ENCODE measurements around the gene YKT6. TPM values are rescaled to one million over a fixed set of nuclear protein-coding genes. Genes with fewer than 3 reads are reported as not detected.
A peak's percentile ranks its signal among the peaks of the same experiment; 100 is the strongest.

YKT6 gene
- total RNA-seq (2021; fragmentation: NEBNext Ultra II Directional; extraction: Animal tissue kit (Norgen Biotek cat#: 25700)), result 103 and 108 TPM in 2 replicates
- polyA plus RNA-seq (2011; rRNA removed), result 75.3 and 86.9 TPM in 2 replicates
- polyA plus RNA-seq (2011; cell fraction: cytosol; rRNA removed), result 100 TPM
- 111 TPM for polyA plus RNA-seq (2011; cell fraction: nucleus; rRNA removed)
- polyA plus RNA-seq (2012, experiment 1 of 2), result 87.6 to 97.6 TPM (median 91.7 TPM) in 4 replicates
- polyA plus RNA-seq (2012, experiment 2 of 2), result 83.3 TPM
- 64.5 TPM for polyA plus RNA-seq (2013, experiment 1 of 2)
- 68.0 TPM for polyA plus RNA-seq (2013, experiment 2 of 2)
- polyA minus RNA-seq (2011; rRNA and poly(A)+ RNA removed), result 91.6 and 96.9 TPM in 2 replicates
- polyA minus RNA-seq (2011; cell fraction: cytosol; rRNA and poly(A)+ RNA removed), result 38.1 TPM
- polyA minus RNA-seq (2011; cell fraction: nucleus; rRNA and poly(A)+ RNA removed), result 51.1 TPM
- long read RNA-seq, experiment 1, transcript YKT6-201 (7 exons, 2,696 nt), result major isoform, 23 of 113 reads
- long read RNA-seq, experiment 1, partial matches to known transcripts, result 82 of 113 reads
- long read RNA-seq, experiment 1, other reads (novel, unspliced or antisense), result 3 of 113 reads
- long read RNA-seq, experiment 2, partial matches to known transcripts, result 69 of 71 reads
- long read RNA-seq, experiment 2, other reads (novel, unspliced or antisense), result 0 of 71 reads

DNA sequence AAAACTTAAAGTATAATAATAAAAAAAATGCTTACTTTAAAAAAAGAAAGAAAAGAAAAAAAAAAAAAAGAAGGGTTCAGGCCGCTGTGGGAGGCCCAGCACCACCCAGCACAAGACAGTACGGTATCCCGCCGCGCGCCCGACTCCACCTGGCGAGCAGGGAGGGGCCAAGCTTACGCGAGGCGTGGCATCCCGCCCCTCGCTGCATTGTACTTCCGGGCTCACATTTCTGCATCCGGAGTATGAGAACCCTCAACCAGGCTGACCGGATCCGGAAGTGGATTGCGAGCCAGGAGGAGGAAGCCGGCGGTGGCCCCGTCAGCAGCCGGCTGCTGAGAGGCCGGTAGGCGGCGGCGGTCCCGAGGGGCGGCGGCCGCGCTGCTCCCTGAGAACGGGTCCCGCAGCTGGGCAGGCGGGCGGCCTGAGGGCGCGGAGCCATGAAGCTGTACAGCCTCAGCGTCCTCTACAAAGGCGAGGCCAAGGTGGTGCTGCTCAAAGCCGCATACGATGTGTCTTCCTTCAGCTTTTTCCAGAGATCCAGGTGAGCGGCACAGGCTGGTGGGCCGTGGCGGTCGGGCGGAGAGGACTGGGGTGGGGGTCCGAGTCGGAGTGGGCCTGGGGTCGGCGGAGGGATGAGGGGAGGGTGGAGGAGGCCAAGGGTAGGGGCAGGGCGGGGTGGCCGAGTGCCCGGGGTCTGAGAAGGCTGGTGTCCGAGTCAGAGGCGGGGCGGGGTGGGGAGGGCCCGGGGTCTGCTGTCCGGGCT lies at the start of gene YKT6:
Gene YKT6, plus strand, starts transcription at position 280 of the 763 bp plus-strand sequence. Its CDS starts 158 bp downstream, at position 438.
- Histone ChIP-seq H3K9me3 (ENCODE audit: insufficient read depth in 2 of 2, low read depth in 1 of 2, low read length in 1 of 2) (no peaks in the 10 kb centered on the region), H3K18ac (ENCODE audit: extremely low read depth, low read length) (no peak within 1 kb of the TSS), H2BK20ac (ENCODE audit: low read length) (no peak within 1 kb of the TSS), H2BK5ac (ENCODE audit: low read depth, low read length) (no peak within 1 kb of the TSS), H2AFZ (ENCODE audit: low read length) (peak within 1 kb of the TSS; percentile 20; the same call in 1 of the 2 replicates), H3K23ac (ENCODE audit: insufficient read length) (no peak within 1 kb of the TSS), H2BK12ac (ENCODE audit: low read depth, low read length) (no peak within 1 kb of the TSS), H3K9ac (replicated peaks in 1 of 4; ENCODE audit: extremely low read depth in 1 of 4, low read depth in 3 of 4, low read length in 3 of 4) (peak within 1 kb of the TSS; percentile 64 to 83 (median 78)), H3K27ac (ENCODE audit: low read depth, low read length) (no peak within 1 kb of the TSS), H3K79me1 (ENCODE audit: low read depth, low read length) (no peaks in the 10 kb centered on the region; the same call in none of the 2 replicates), H2BK15ac (ENCODE audit: low read length) (no peak within 1 kb of the TSS), H3K27me3 (replicated peaks in 1 of 4; ENCODE audit: control insufficient read depth in 3 of 4, extremely low read depth in 1 of 4, insufficient read depth in 3 of 4, low read length in 3 of 4) (peaks cover 0 to 3% (median under 1%) of the 10 kb centered on the region in 4 experiments; a peak in 2 of 7 replicates), H3K4me2 (ENCODE audit: insufficient read depth in 1 of 2, low read depth in 2 of 2, low read length in 2 of 2) (peak within 1 kb of the TSS; percentile 63 to 95), H4K20me1 (replicated peaks in 1 of 2; ENCODE audit: control insufficient read depth in 1 of 2, insufficient read depth in 2 of 2, low read length in 2 of 2) (peaks cover 0 to 9% of the 10 kb centered on the region in 2 experiments), H4K91ac (replicated peaks; ENCODE audit: insufficient read length, low read length) (peak within 1 kb of the TSS; percentile 25), H3K4me1 (replicated peaks in 1 of 4; ENCODE audit: control insufficient read depth in 3 of 4, insufficient read depth in 4 of 4, low read length in 3 of 4) (peaks cover 0 to 2% (median 0%) of the 10 kb centered on the region in 4 experiments; a peak in 1 of 7 replicates), H2BK120ac (replicated peaks; ENCODE audit: low read depth, low read length) (no peak within 1 kb of the TSS), H2AK5ac (ENCODE audit: low read depth, low read length) (no peak within 1 kb of the TSS), H3K23me2 (ENCODE audit: low read depth, low read length) (0 out of 2 replicates have a peak, but pooled peaks cover 4% of the 10 kb centered on the region), H3K79me2 (ENCODE audit: control insufficient read depth in 1 of 2, insufficient read depth in 2 of 2, low read length in 2 of 2) (peaks cover 18 to 32% of the 10 kb centered on the region in 2 experiments), H4K8ac (ENCODE audit: extremely low read depth, insufficient read depth, low read length) (no peak within 1 kb of the TSS), H3K4ac (replicated peaks; ENCODE audit: insufficient read length, low read depth, low read length) (peak within 1 kb of the TSS; percentile 44), H3K14ac (ENCODE audit: insufficient read length) (no peak within 1 kb of the TSS), H4K5ac (ENCODE audit: insufficient read length, low read depth, low read length) (no peak within 1 kb of the TSS), H3K4me3 (ENCODE audit: extremely low read depth in 1 of 4, insufficient read depth in 2 of 4, low read depth in 3 of 4, low read length in 4 of 4) (peak within 1 kb of the TSS; percentile 82 to 99 (median 90)), H3K56ac (replicated peaks; ENCODE audit: insufficient read length, low read depth, low read length) (no peak within 1 kb of the TSS), H3K36me3 (ENCODE audit: control insufficient read depth in 2 of 4, insufficient read depth in 4 of 4, low read length in 3 of 4) (peaks cover 3 to 13% (median 11%) of the 10 kb centered on the region in 4 experiments; a peak in 7 of 8 replicates)
- FAIRE-seq (peak; percentile 63), DNase-seq (ENCODE audit: low read depth in 1 of 2, low spot score in 2 of 2) (peak; percentile 88)
- ChIA-PET POLR2A (ENCODE audit: partially characterized antibody) (interaction anchor here (0.6 to 1.6 kb wide), 5 partner anchors 11 to 78 kb away, joined by 3 read pairs; partner anchors contain the start of gene POLD2), CTCF (ENCODE audit: partially characterized antibody) (interaction anchor here (0.6 to 2.6 kb wide), 10 partner anchors 10 to 494 kb away, joined by 3 to 11 read pairs (median 4); no protein-coding TSS in a partner anchor)
- 4% methylated on average over 29 of the region's 58 CpGs; no CpG with 5 or more reads in 1 of the 2 experiments for WGBS, 2 experiments (ENCODE audit: extremely low coverage in 1 of 2, insufficient coverage in 1 of 2, insufficient read length in 1 of 2, insufficient replicate concordance in 2 of 2, low coverage in 1 of 2, low lambda C conversion rate in 2 of 2, missing lambda C conversion rate in 1 of 2)
- TF ChIP-seq JUN (IDR thresholded peaks at IDR 0.05; ENCODE audit: low read depth, low read length) (no peak), POLR2A (IDR thresholded peaks at IDR 0.05; ENCODE audit: control extremely low read depth in 1 of 2, low read depth in 2 of 2, low read length in 2 of 2) (peak in 1 of 2 experiments; percentile 70; a peak in 2 of 3 replicates), CHD2 (IDR thresholded peaks at IDR 0.05; ENCODE audit: low read length) (no peak), PHF8 (conservative IDR thresholded peaks at IDR 0.05; ENCODE audit: low read depth, low read length) (peak; percentile 93), HDAC2 (IDR thresholded peaks at IDR 0.05; ENCODE audit: borderline replicate concordance in 1 of 2, low read depth in 2 of 2, low read length in 2 of 2) (peak in 1 of 2 experiments; percentile 42; a peak in 1 of 4 replicates)
- TF ChIP-seq, protein P1, sequence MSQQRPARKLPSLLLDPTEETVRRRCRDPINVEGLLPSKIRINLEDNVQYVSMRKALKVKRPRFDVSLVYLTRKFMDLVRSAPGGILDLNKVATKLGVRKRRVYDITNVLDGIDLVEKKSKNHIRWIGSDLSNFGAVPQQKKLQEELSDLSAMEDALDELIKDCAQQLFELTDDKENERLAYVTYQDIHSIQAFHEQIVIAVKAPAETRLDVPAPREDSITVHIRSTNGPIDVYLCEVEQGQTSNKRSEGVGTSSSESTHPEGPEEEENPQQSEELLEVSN (IDR thresholded peaks at IDR 0.05), result peak; percentile 64
- TF ChIP-seq, protein P2, sequence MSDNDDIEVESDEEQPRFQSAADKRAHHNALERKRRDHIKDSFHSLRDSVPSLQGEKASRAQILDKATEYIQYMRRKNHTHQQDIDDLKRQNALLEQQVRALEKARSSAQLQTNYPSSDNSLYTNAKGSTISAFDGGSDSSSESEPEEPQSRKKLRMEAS (IDR thresholded peaks at IDR 0.05), result peak; percentile 63; the same call in 1 of the 2 replicates

All from H1 (cell line).